IgD-negative memory B cell (primary cell): ENCODE results near the gene HNRNPLL. TPM values are rescaled to one million over a fixed set of nuclear protein-coding genes. Genes with fewer than 3 reads are reported as not detected.

Experiments used
- H3K27ac Mint-ChIP-seq, 3 donors: one replicate each; pipeline ENCODE4 v1.8.0; 2020 to 2022; ENCODE audit warnings: mild to moderate bottlenecking in 3 of 3, mixed read lengths in 3 of 3, moderate library complexity in 1 of 3
- H3K27me3 Mint-ChIP-seq: one replicate; pipeline ENCODE4 v1.8.0; 2021; ENCODE audit warnings: mixed read lengths
- H3K36me3 Mint-ChIP-seq: one replicate; pipeline ENCODE4 v1.8.0; 2020; ENCODE audit warnings: mild to moderate bottlenecking, mixed read lengths
- H3K4me1 Mint-ChIP-seq, 3 donors: one replicate each; pipeline ENCODE4 v1.8.0; 2020 to 2022; ENCODE audit warnings: mixed read lengths in 3 of 3, mild to moderate bottlenecking in 1 of 3
- H3K4me3 Mint-ChIP-seq, 4 donors: one replicate each; pipeline ENCODE4 v1.8.0; 2020 to 2022; ENCODE audit warnings: mild to moderate bottlenecking in 4 of 4, mixed read lengths in 4 of 4, moderate library complexity in 3 of 4
- H3K9me3 Mint-ChIP-seq, 3 donors: one replicate each; pipeline ENCODE4 v1.8.0; 2020 to 2021; ENCODE audit warnings: mixed read lengths in 3 of 3, mild to moderate bottlenecking in 1 of 3
- polyA plus RNA-seq: library from polyadenylated mRNA; unstranded; fragments of 300-500 nt; fragmentation: Illumina TruSeq; gene quantifications from one replicate; pipeline ENCODE4 v1.2.3, GENCODE V29; 2021

HNRNPLL gene
- polyA plus RNA-seq, 1 donor from 2014 or later = 3.1 TPM

GRCh38 chr2:38608755-38609154 is 6.0 kb upstream of the HNRNPLL start:
- Mint-ChIP-seq H3K9me3 (peaks cover 0 to 9% (median 0%) of the 10 kb centered on the region in 3 donors), H3K4me1 (peaks cover 5 to 21% (median 11%) of the 10 kb centered on the region in 3 donors), H3K4me3 (no peak overlapping the region), H3K27ac (peak overlapping the region in 1 of 3 donors; percentile 47), H3K36me3 (peaks cover 2% of the 10 kb centered on the region), H3K27me3 (peaks cover 57% of the 10 kb centered on the region)

GRCh38 chr2:38605298-38605830 is 2.6 kb upstream of the HNRNPLL start:
- Mint-ChIP-seq H3K27me3 (peaks cover 48% of the 10 kb centered on the region), H3K36me3 (peaks cover 2% of the 10 kb centered on the region), H3K4me3 (peak overlapping the region in 2 of 4 donors; percentile 47 to 49), H3K4me1 (peaks cover 11 to 33% (median 13%) of the 10 kb centered on the region in 3 donors), H3K9me3 (peaks cover 0 to 4% (median 0%) of the 10 kb centered on the region in 3 donors), H3K27ac (no peak overlapping the region)

GRCh38 chr2:38603402-38604290 is 918 bp upstream of the HNRNPLL start:
- Mint-ChIP-seq H3K4me3 (peak overlapping the region; percentile 86 to 99 (median 93)), H3K4me1 (peaks cover 9 to 28% (median 11%) of the 10 kb centered on the region in 3 donors), H3K36me3 (no peaks in the 10 kb centered on the region), H3K9me3 (no peaks in the 10 kb centered on the region), H3K27me3 (peaks cover 36% of the 10 kb centered on the region), H3K27ac (peak overlapping the region; percentile 80 to 95 (median 87))

- no peaks in the 10 kb centered on the region for H3K9me3 Mint-ChIP-seq
- peaks cover 32% of the 10 kb centered on the region for H3K27me3 Mint-ChIP-seq
- H3K4me3 Mint-ChIP-seq = peak overlapping the region; percentile 77 to 88 (median 84)
- H3K27ac Mint-ChIP-seq = peak overlapping the region in 1 of 3 donors; percentile 66
- H3K4me1 Mint-ChIP-seq = peaks cover 5 to 22% (median 8%) of the 10 kb centered on the region in 3 donors
- no peaks in the 10 kb centered on the region for H3K36me3 Mint-ChIP-seq
Measured at GRCh38 chr2:38602136-38602731, 494 bp downstream of the HNRNPLL start.

GRCh38 chr2:38601463-38602135 is 1.1 kb downstream of the HNRNPLL start:
- no peaks in the 10 kb centered on the region for H3K9me3 Mint-ChIP-seq
- H3K4me3 Mint-ChIP-seq = peak overlapping the region; percentile 77 to 88 (median 84)
- peaks cover 6 to 22% (median 8%) of the 10 kb centered on the region in 3 donors for H3K4me1 Mint-ChIP-seq
- peak overlapping the region in 1 of 3 donors; percentile 66 for H3K27ac Mint-ChIP-seq
- peaks cover 32% of the 10 kb centered on the region for H3K27me3 Mint-ChIP-seq
- H3K36me3 Mint-ChIP-seq = no peaks in the 10 kb centered on the region

- peak overlapping the region in 2 of 3 donors; percentile 16 to 66 for H3K27ac Mint-ChIP-seq
Measured at GRCh38 chr2:38600921-38601455, 1.7 kb downstream of the HNRNPLL start.

GRCh38 chr2:38600242-38600891 is 2.4 kb downstream of the HNRNPLL start:
- peak overlapping the region in 3 of 4 donors; percentile 45 to 88 (median 51) for H3K4me3 Mint-ChIP-seq
- peak overlapping the region in 2 of 3 donors; percentile 56 to 74 for H3K27ac Mint-ChIP-seq
- peaks cover 7 to 16% (median 8%) of the 10 kb centered on the region in 3 donors for H3K4me1 Mint-ChIP-seq
- H3K9me3 Mint-ChIP-seq = no peaks in the 10 kb centered on the region
- peaks cover 34% of the 10 kb centered on the region for H3K27me3 Mint-ChIP-seq
- H3K36me3 Mint-ChIP-seq = no peaks in the 10 kb centered on the region

More at GRCh38 chr2:38600921-38601455, 1.7 kb downstream of the HNRNPLL start:
- Mint-ChIP-seq H3K36me3 (no peaks in the 10 kb centered on the region), H3K9me3 (no peaks in the 10 kb centered on the region), H3K4me3 (peak overlapping the region in 2 of 4 donors; percentile 21 to 88), H3K27me3 (peaks cover 35% of the 10 kb centered on the region), H3K4me1 (peaks cover 7 to 22% (median 8%) of the 10 kb centered on the region in 3 donors)

GRCh38 chr2:38599706-38600105 is 3.0 kb downstream of the HNRNPLL start:
- Mint-ChIP-seq H3K4me3 (peak overlapping the region in 1 of 4 donors; percentile 88), H3K4me1 (peaks cover 7 to 16% (median 8%) of the 10 kb centered on the region in 3 donors), H3K27ac (no peak overlapping the region), H3K27me3 (peaks cover 30% of the 10 kb centered on the region), H3K36me3 (no peaks in the 10 kb centered on the region), H3K9me3 (no peaks in the 10 kb centered on the region)

GRCh38 chr2:38598991-38599295 is 3.8 kb downstream of the HNRNPLL start:
- H3K27ac Mint-ChIP-seq = no peak overlapping the region
- no peaks in the 10 kb centered on the region for H3K9me3 Mint-ChIP-seq
- peaks cover 6 to 14% (median 8%) of the 10 kb centered on the region in 3 donors for H3K4me1 Mint-ChIP-seq
- peak overlapping the region in 1 of 4 donors; percentile 88 for H3K4me3 Mint-ChIP-seq
- H3K27me3 Mint-ChIP-seq = peaks cover 25% of the 10 kb centered on the region
- no peaks in the 10 kb centered on the region for H3K36me3 Mint-ChIP-seq

- Mint-ChIP-seq H3K4me1 (peaks cover 2 to 8% (median 6%) of the 10 kb centered on the region in 3 donors), H3K4me3 (no peak overlapping the region)
Measured at GRCh38 chr2:38598200-38598990, 4.3 kb downstream of the HNRNPLL start.

GRCh38 chr2:38597115-38597514 is 5.6 kb downstream of the HNRNPLL start:
- H3K27ac Mint-ChIP-seq = no peak overlapping the region
- H3K4me3 Mint-ChIP-seq = no peak overlapping the region
- H3K27me3 Mint-ChIP-seq = peaks cover 27% of the 10 kb centered on the region
- H3K36me3 Mint-ChIP-seq = no peaks in the 10 kb centered on the region
- H3K9me3 Mint-ChIP-seq = no peaks in the 10 kb centered on the region
- peaks cover 2 to 4% (median 3%) of the 10 kb centered on the region in 3 donors for H3K4me1 Mint-ChIP-seq

More at GRCh38 chr2:38598200-38598990, 4.3 kb downstream of the HNRNPLL start:
- Mint-ChIP-seq H3K27ac (no peak overlapping the region), H3K27me3 (peaks cover 25% of the 10 kb centered on the region), H3K36me3 (no peaks in the 10 kb centered on the region), H3K9me3 (no peaks in the 10 kb centered on the region)

- Mint-ChIP-seq H3K9me3 (no peaks in the 10 kb centered on the region), H3K27me3 (peaks cover 25% of the 10 kb centered on the region), H3K4me3 (no peak overlapping the region), H3K36me3 (no peaks in the 10 kb centered on the region), H3K4me1 (peaks cover 0 to 3% (median under 1%) of the 10 kb centered on the region in 3 donors), H3K27ac (no peak overlapping the region)
Measured at GRCh38 chr2:38596229-38596628, 6.5 kb downstream of the HNRNPLL start.

- no peak overlapping the region for H3K4me3 Mint-ChIP-seq
- no peak overlapping the region for H3K27ac Mint-ChIP-seq
- peaks cover 0 to 3% (median 0%) of the 10 kb centered on the region in 3 donors for H3K4me1 Mint-ChIP-seq
- peaks cover 26% of the 10 kb centered on the region for H3K27me3 Mint-ChIP-seq
- peaks cover 0 to under 1% (median 0%) of the 10 kb centered on the region in 3 donors for H3K9me3 Mint-ChIP-seq
- H3K36me3 Mint-ChIP-seq = peaks cover under 1% of the 10 kb centered on the region
Measured at GRCh38 chr2:38592951-38593350, 9.8 kb downstream of the HNRNPLL start.
